GM21528 (cell line): ENCODE data around the gene TTLL7.
"Not testable (repeated sequence)": the region's sequence is repeated elsewhere in the genome, so short reads cannot be mapped to it uniquely, and the experiment has no call there.

Experiments
- ATAC-seq: cut with Tn5 transposase; IDR thresholded peaks from one replicate; pipeline ENCODE4 v1.9.1; 2021; ENCODE audit warnings: mild to moderate bottlenecking, moderate library complexity; ENCODE audit not compliant: unreplicated experiment, low FRiP score

Gene TTLL7

GRCh38 chr1:83997631-83998030, 1.3 kb downstream of the TTLL7 start:
- ATAC-seq, result no peak

- no peak for ATAC-seq
Measured at GRCh38 chr1:83996621-83997020, 2.3 kb downstream of the TTLL7 start.

- no peak for ATAC-seq
Measured at GRCh38 chr1:83996191-83996590, 2.7 kb downstream of the TTLL7 start.

- ATAC-seq, result no peak
Measured at GRCh38 chr1:83995649-83996048, 3.3 kb downstream of the TTLL7 start.

- no peak for ATAC-seq
Measured at GRCh38 chr1:83994111-83994510, 4.8 kb downstream of the TTLL7 start.

- no peak for ATAC-seq
Measured at GRCh38 chr1:83990734-83991133, 8.2 kb downstream of the TTLL7 start.

GRCh38 chr1:83985048-83985447, 13.9 kb downstream of the TTLL7 start:
- ATAC-seq, result no peak

GRCh38 chr1:83983918-83984317, 15.0 kb downstream of the TTLL7 start:
- not testable (repeated sequence) for ATAC-seq

GRCh38 chr1:83978056-83978455, 20.9 kb downstream of the TTLL7 start:
- ATAC-seq, result no peak

- ATAC-seq, result no peak
Measured at GRCh38 chr1:83976920-83977319, 22.0 kb downstream of the TTLL7 start.

GRCh38 chr1:83970802-83971201, 28.1 kb downstream of the TTLL7 start:
- ATAC-seq, result no peak

- ATAC-seq, result no peak
Measured at GRCh38 chr1:83970114-83970513, 28.8 kb downstream of the TTLL7 start.

GRCh38 chr1:83967336-83967735, 31.6 kb downstream of the TTLL7 start:
- ATAC-seq, result no peak

- no peak for ATAC-seq
Measured at GRCh38 chr1:83964153-83964552, 34.8 kb downstream of the TTLL7 start.

GRCh38 chr1:83961571-83962295, 37.2 kb downstream of the TTLL7 start:
- no peak for ATAC-seq

- ATAC-seq, result no peak
Measured at GRCh38 chr1:83960669-83961277, 38.2 kb downstream of the TTLL7 start.

- ATAC-seq, result no peak
Measured at GRCh38 chr1:83959824-83960498, 39.0 kb downstream of the TTLL7 start.

- no peak for ATAC-seq
Measured at GRCh38 chr1:83958704-83959103, 40.2 kb downstream of the TTLL7 start.

- no peak for ATAC-seq
Measured at GRCh38 chr1:83954166-83954823, 44.6 kb downstream of the TTLL7 start.

- ATAC-seq, result no peak
Measured at GRCh38 chr1:83950106-83950661, 48.7 kb downstream of the TTLL7 start.

GRCh38 chr1:83942914-83943313, 56.0 kb downstream of the TTLL7 start:
- ATAC-seq, result no peak
